Activated CD8-positive, alpha-beta T cell treated with anti-CD3 and anti-CD28 coated beads for 36 hours (primary cell): ENCODE results near the gene ELAC2. TPM values are rescaled to one million over a fixed set of nuclear protein-coding genes. Genes with fewer than 3 reads are reported as not detected.

Experiments
- ATAC-seq: fragments of 200-7000 bp; cut with Tn5 transposase; one replicate; pipeline ENCODE4 v1.10.0; 2021; ENCODE audit warnings: mild to moderate bottlenecking, moderate library complexity
- CTCF ChIA-PET: fragments of 350-600 bp; sonication (Branson Sonifier 250); formaldehyde crosslinking; loops from one replicate; lab custom pipeline; 2021; ENCODE audit warnings: antibody characterized with exemption; lab: Charles Lee
- POLR2A ChIA-PET: fragments of 350-600 bp; sonication (Branson Sonifier 250); formaldehyde crosslinking; loops from one replicate; lab custom pipeline; 2021; ENCODE audit warnings: antibody characterized with exemption; lab: Charles Lee
- DNase-seq: peaks from one replicate; pipeline ENCODE4 v3.0.0-alpha.2; 2020
- H3K27ac Mint-ChIP-seq: one replicate; pipeline ENCODE4 v1.8.0; 2021; ENCODE audit warnings: mild to moderate bottlenecking, mixed read lengths
- H3K27me3 Mint-ChIP-seq: one replicate; pipeline ENCODE4 v1.8.0; 2021; ENCODE audit warnings: mixed read lengths
- H3K36me3 Mint-ChIP-seq: one replicate; pipeline ENCODE4 v1.8.0; 2021; ENCODE audit warnings: low read depth, mixed read lengths
- H3K4me1 Mint-ChIP-seq: one replicate; pipeline ENCODE4 v1.8.0; 2021; ENCODE audit warnings: low read depth, mixed read lengths
- H3K4me3 Mint-ChIP-seq: one replicate; pipeline ENCODE4 v1.8.0; 2021; ENCODE audit warnings: mild to moderate bottlenecking, moderate library complexity, mixed read lengths
- H3K9me3 Mint-ChIP-seq: one replicate; pipeline ENCODE4 v1.8.0; 2021; ENCODE audit warnings: mixed read lengths
- intact Hi-C: fragments of 100-400 bp; cut with micrococcal nuclease; formaldehyde crosslinking; loops from one replicate; pipeline ENCODE4 v1.10.0; 2022
- total RNA-seq, 2 experiments: library from RNA; stranded (reverse); gene quantifications; one replicate each; pipeline ENCODE4 v1.2.3, GENCODE V29; 2021
- TF ChIP-seq, protein P1 (sequence below): fragments of 200-600 bp; IDR thresholded peaks from one replicate; pipeline ENCODE4 v1.8.0; 2022; ENCODE audit warnings: antibody characterized with exemption, mild to moderate bottlenecking

ELAC2 gene, protein sequence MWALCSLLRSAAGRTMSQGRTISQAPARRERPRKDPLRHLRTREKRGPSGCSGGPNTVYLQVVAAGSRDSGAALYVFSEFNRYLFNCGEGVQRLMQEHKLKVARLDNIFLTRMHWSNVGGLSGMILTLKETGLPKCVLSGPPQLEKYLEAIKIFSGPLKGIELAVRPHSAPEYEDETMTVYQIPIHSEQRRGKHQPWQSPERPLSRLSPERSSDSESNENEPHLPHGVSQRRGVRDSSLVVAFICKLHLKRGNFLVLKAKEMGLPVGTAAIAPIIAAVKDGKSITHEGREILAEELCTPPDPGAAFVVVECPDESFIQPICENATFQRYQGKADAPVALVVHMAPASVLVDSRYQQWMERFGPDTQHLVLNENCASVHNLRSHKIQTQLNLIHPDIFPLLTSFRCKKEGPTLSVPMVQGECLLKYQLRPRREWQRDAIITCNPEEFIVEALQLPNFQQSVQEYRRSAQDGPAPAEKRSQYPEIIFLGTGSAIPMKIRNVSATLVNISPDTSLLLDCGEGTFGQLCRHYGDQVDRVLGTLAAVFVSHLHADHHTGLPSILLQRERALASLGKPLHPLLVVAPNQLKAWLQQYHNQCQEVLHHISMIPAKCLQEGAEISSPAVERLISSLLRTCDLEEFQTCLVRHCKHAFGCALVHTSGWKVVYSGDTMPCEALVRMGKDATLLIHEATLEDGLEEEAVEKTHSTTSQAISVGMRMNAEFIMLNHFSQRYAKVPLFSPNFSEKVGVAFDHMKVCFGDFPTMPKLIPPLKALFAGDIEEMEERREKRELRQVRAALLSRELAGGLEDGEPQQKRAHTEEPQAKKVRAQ
- total RNA-seq = 10 to 100 TPM; 60.1 to 67.6 TPM

DNA sequence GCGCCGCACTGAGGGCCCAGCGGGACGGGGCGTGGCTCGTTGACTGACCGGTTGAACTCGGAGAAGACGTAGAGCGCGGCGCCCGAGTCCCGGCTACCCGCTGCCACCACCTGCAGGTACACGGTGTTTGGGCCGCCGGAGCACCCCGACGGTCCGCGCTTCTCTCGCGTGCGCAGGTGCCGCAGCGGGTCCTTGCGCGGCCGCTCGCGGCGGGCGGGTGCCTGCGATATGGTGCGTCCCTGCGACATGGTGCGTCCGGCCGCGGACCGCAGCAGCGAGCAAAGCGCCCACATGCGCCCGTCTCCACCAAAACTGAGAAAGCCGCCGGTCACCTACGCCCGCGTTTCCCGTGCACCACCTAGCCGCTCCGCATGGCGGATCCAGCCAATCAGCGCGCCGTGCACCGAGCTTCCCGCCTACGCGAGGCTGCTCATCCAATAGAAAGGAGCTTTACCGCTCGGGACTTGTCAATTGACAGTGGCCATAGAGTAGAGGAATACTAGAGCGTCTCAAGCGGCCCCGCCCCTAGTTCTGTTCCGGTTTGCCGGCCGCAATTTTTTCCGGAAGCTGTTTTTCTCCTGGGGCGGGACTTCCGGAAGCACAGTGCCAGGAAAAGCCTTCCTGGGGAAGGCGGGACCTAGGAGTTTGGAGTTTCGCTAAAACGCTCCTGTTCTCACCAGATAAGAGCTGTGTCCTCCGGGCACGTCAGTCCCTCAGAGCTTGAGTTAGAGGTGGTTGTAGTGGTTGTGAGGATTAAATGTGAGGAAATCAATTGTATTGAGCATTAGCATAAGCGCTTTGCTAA is at the start of gene ELAC2:
ELAC2 (minus strand) TSS at position 373 of the 805 bp plus-strand sequence; CDS start at position 293, 80 bp downstream.
- peak; percentile 98 for ATAC-seq
- H3K36me3 Mint-ChIP-seq = peaks cover 38% of the 10 kb centered on the region
- CTCF ChIA-PET = interaction anchor here (1.4 to 11.3 kb wide), 3 partner anchors 13 to 15 kb away, joined by 4 to 214 read pairs (median 7); no protein-coding TSS in a partner anchor
- TF ChIP-seq, protein P1, sequence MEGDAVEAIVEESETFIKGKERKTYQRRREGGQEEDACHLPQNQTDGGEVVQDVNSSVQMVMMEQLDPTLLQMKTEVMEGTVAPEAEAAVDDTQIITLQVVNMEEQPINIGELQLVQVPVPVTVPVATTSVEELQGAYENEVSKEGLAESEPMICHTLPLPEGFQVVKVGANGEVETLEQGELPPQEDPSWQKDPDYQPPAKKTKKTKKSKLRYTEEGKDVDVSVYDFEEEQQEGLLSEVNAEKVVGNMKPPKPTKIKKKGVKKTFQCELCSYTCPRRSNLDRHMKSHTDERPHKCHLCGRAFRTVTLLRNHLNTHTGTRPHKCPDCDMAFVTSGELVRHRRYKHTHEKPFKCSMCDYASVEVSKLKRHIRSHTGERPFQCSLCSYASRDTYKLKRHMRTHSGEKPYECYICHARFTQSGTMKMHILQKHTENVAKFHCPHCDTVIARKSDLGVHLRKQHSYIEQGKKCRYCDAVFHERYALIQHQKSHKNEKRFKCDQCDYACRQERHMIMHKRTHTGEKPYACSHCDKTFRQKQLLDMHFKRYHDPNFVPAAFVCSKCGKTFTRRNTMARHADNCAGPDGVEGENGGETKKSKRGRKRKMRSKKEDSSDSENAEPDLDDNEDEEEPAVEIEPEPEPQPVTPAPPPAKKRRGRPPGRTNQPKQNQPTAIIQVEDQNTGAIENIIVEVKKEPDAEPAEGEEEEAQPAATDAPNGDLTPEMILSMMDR = no peak
- peaks cover 32% of the 10 kb centered on the region for H3K4me1 Mint-ChIP-seq
- peak within 1 kb of the TSS; percentile 96 for H3K27ac Mint-ChIP-seq
- POLR2A ChIA-PET = interaction anchor here (0.6 to 2.8 kb wide), 8 partner anchors 10 to 1426 kb away, joined by 3 to 11 read pairs (median 5); no protein-coding TSS in a partner anchor
- H3K4me3 Mint-ChIP-seq = peak within 1 kb of the TSS; percentile 90
- peak; percentile 99 for DNase-seq
- H3K27me3 Mint-ChIP-seq = no peaks in the 10 kb centered on the region
- no peaks in the 10 kb centered on the region for H3K9me3 Mint-ChIP-seq
- intact Hi-C loops = no loop called here

DNA sequence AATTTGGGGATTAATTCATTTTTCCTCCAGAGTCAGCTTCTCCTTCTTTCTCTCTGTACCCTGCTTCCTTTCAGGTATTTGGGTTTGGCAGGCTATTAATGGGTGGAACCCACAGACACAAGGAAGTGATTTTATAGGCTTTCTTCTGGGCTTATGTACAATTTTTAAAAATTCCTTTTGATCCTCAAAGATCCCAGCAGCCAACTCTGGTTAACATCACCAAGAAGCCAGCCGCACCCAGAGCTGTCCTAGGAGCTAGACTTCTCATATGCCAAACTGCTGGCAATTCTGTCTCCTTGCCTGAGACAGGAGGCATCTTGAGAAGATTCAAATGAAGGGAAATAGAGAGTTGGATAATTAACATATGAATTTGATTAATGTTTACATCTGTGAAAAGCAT is 47.2 kb upstream of the ELAC2 start:
- TF ChIP-seq, protein P1 = no peak
- CTCF ChIA-PET = interaction anchor here (2.0 kb wide), 1 partner anchor 34 kb away, joined by 5 read pairs; no protein-coding TSS in a partner anchor
- intact Hi-C loops = no loop called here

DNA sequence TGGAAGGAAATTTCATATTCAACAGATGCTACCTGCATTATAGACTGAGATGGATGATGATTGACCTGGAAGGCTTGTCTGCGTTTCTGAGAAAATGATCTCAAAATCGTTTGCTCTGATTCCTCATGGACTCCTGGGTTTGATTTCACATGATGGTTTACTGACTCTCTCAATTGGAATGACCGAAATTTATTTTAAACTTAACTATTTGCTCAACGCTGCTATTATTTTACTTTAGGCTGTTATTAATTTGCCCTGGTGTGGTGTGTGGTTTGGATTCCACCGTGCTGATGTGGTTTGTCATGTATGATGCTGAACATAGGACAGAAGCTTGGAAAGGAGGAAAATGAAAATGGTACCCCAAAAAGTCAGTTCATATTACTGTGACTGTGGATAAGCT is 37.3 kb upstream of the ELAC2 start:
- ATAC-seq (no peak), DNase-seq (no peak)
- ChIA-PET CTCF (interaction anchor here (0.8 to 8.4 kb wide), 2 partner anchors 24 to 65 kb away, joined by 3 to 47 read pairs; no protein-coding TSS in a partner anchor), POLR2A (no interaction called here)
- no peaks in the 10 kb centered on the region for H3K9me3 Mint-ChIP-seq
- TF ChIP-seq, protein P1 = no peak
- H3K36me3 Mint-ChIP-seq = no peaks in the 10 kb centered on the region
- no peak overlapping the region for H3K27ac Mint-ChIP-seq
- H3K4me1 Mint-ChIP-seq = no peaks in the 10 kb centered on the region
- no peak overlapping the region for H3K4me3 Mint-ChIP-seq
- peaks cover 6% of the 10 kb centered on the region for H3K27me3 Mint-ChIP-seq
- intact Hi-C loops = no loop called here

More for the DNA sequence above, 47.2 kb upstream of the ELAC2 start:
- no peak for ATAC-seq
- DNase-seq = no peak
- Mint-ChIP-seq H3K9me3 (no peaks in the 10 kb centered on the region), H3K4me3 (no peak overlapping the region), H3K4me1 (no peaks in the 10 kb centered on the region), H3K27ac (no peak overlapping the region), H3K27me3 (peaks cover 8% of the 10 kb centered on the region), H3K36me3 (no peaks in the 10 kb centered on the region)
- POLR2A ChIA-PET = no interaction called here

DNA sequence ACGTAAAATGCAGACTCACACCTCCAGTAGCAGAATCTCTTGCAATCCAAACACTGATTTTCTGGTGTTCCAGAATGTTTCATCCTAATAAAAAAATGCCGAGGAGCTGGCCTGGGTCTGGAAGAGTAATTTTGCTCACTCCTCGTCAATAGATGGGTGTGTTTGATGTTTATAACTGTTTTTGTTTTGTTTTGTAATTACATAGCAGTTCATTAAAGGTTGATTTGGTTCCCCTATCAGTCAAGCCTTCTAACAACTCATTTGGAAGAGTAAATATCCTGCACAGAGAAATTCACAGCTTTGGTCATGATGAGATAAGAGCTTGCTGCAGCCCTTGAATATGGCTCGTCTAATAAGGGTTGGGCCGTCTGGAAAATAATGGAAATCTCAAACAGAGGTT is 36.8 kb upstream of the ELAC2 start:
- Mint-ChIP-seq H3K9me3 (no peaks in the 10 kb centered on the region), H3K4me3 (no peak overlapping the region), H3K4me1 (no peaks in the 10 kb centered on the region), H3K27ac (no peak overlapping the region), H3K27me3 (peaks cover 6% of the 10 kb centered on the region), H3K36me3 (no peaks in the 10 kb centered on the region)
- intact Hi-C loops = no loop called here
- TF ChIP-seq, protein P1 = no peak
- POLR2A ChIA-PET = no interaction called here
- ATAC-seq (no peak), DNase-seq (no peak)
- CTCF ChIA-PET = interaction anchor here (0.8 to 8.4 kb wide), 2 partner anchors 23 to 66 kb away, joined by 3 to 47 read pairs; no protein-coding TSS in a partner anchor
